Lower leg skin (tissue), 3 donors: ENCODE data around the gene GRIA1.

ENCODE experiments used
- POLR2A ChIP-seq, 2 donors: fragments of 450-650 bp; IDR thresholded peaks; one replicate each; pipeline ENCODE4 v1.6.1; 2016 to 2017; ENCODE audit warnings: antibody characterized with exemption in 2 of 2, mild to moderate bottlenecking in 1 of 2, moderate library complexity in 1 of 2
- TF ChIP-seq, protein P1 (sequence below), 3 donors: fragments of 450-650 bp; IDR thresholded peaks; one replicate each; pipeline ENCODE4 v1.5.1; 2016; ENCODE audit warnings: antibody characterized with exemption in 3 of 3, mild to moderate bottlenecking in 3 of 3, moderate library complexity in 2 of 3

DNA sequence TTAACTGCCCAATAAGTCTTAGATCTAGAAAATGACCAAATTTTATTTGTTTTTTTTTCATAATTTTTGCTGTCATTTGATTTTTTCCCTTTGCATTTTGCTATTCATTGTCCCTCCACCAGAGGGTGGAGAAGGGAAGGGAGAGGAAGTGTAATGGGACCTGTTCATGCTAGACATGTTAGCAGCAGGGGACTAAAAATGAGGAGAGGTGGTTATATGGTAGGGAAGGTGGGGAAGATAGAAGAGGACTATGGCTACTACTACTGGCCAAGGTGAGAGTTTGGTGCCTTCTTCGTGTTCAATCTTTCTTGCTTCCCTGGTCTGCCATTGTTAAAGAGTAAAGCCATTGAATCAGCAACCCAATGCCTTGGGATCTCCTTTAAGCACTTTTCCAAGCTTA lies 6.4 kb downstream of the GRIA1 start:
- TF ChIP-seq, protein P1, sequence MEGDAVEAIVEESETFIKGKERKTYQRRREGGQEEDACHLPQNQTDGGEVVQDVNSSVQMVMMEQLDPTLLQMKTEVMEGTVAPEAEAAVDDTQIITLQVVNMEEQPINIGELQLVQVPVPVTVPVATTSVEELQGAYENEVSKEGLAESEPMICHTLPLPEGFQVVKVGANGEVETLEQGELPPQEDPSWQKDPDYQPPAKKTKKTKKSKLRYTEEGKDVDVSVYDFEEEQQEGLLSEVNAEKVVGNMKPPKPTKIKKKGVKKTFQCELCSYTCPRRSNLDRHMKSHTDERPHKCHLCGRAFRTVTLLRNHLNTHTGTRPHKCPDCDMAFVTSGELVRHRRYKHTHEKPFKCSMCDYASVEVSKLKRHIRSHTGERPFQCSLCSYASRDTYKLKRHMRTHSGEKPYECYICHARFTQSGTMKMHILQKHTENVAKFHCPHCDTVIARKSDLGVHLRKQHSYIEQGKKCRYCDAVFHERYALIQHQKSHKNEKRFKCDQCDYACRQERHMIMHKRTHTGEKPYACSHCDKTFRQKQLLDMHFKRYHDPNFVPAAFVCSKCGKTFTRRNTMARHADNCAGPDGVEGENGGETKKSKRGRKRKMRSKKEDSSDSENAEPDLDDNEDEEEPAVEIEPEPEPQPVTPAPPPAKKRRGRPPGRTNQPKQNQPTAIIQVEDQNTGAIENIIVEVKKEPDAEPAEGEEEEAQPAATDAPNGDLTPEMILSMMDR (IDR thresholded peaks at IDR 0.05) = no peak
- TF ChIP-seq POLR2A (IDR thresholded peaks at IDR 0.05) = no peak
